Esophagus squamous epithelium (tissue), 5 donors: ENCODE measurements around the gene ATP5F1B. TPM values are rescaled to one million over a fixed set of nuclear protein-coding genes. Genes with fewer than 3 reads are reported as not detected.

Source experiments
- DNase-seq: peaks from one replicate; lab custom pipeline; 2025; lab: John Stamatoyannopoulos, UW
- H3K27ac ChIP-seq, 4 donors: fragments of 200-600 bp; sonication (generic); one replicate each; pipeline ENCODE4 v1.5.1; 2016 to 2019; ENCODE audit warnings: mild to moderate bottlenecking in 1 of 4
- H3K27me3 ChIP-seq, 4 donors: fragments of 200-600 bp; sonication (generic); 1 replicate in 3 of 4; 2 replicates in 1 of 4; pipeline versions ENCODE4 v1.5.1 to v1.6.0; 2017 to 2021; ENCODE audit warnings: antibody characterized with exemption in 1 of 4
- H3K36me3 ChIP-seq, 3 donors: fragments of 200-600 bp; sonication (generic); one replicate each; pipeline ENCODE4 v1.5.1; 2016 to 2019
- H3K4me1 ChIP-seq, 3 donors: fragments of 200-600 bp; sonication (generic); one replicate each; pipeline ENCODE4 v1.5.1; 2017 to 2019
- H3K4me3 ChIP-seq, 4 donors: fragments of 200-600 bp; sonication (generic); 1 replicate in 3 of 4; 2 replicates in 1 of 4; pipeline ENCODE4 v1.5.1; 2016 to 2019; ENCODE audit warnings: mild to moderate bottlenecking in 2 of 4, moderate library complexity in 1 of 4
- H3K9me3 ChIP-seq, 3 donors: fragments of 200-600 bp; sonication (generic); one replicate each; pipeline ENCODE4 v1.5.1; 2016 to 2019
- POLR2A ChIP-seq, 4 donors: fragments of 450-650 bp; IDR thresholded peaks; one replicate each; pipeline ENCODE4 v1.6.1; 2017; ENCODE audit warnings: antibody characterized with exemption in 4 of 4, mild to moderate bottlenecking in 4 of 4, moderate library complexity in 3 of 4
- WGBS, 2 donors: methylation state at CpG; one replicate each; pipeline ENCODE4 v1.1.5; 2018; 5-methylcytosine and 5-hydroxymethylcytosine counted together
- intact Hi-C: fragments of 100-400 bp; cut with DNase I; formaldehyde crosslinking; loops from one replicate; pipeline ENCODE4 v1.15.0; 2022
- total RNA-seq, 4 donors: library from RNA; depleted of rRNA; stranded (reverse); fragments of >200 nt; gene quantifications; one replicate each; pipeline ENCODE4 v1.1.0, GENCODE V29; 2016
- TF ChIP-seq, protein P1 (sequence below), 6 experiments: fragments of 450-650 bp in 4 of 6; fragments of 200-600 bp in 2 of 6; sonication (generic) in 2 of 6; IDR thresholded peaks; one replicate each; pipeline ENCODE4 v1.5.1; 2016 to 2019; ENCODE audit warnings: antibody characterized with exemption in 6 of 6, mild to moderate bottlenecking in 4 of 6, moderate library complexity in 4 of 6
- donor health status: DM: yes; HTN: yes; CAD: no.

Gene ATP5F1B
- total RNA-seq, 4 donors from 2014 or later = 337 to 726 (median 526) TPM

DNA sequence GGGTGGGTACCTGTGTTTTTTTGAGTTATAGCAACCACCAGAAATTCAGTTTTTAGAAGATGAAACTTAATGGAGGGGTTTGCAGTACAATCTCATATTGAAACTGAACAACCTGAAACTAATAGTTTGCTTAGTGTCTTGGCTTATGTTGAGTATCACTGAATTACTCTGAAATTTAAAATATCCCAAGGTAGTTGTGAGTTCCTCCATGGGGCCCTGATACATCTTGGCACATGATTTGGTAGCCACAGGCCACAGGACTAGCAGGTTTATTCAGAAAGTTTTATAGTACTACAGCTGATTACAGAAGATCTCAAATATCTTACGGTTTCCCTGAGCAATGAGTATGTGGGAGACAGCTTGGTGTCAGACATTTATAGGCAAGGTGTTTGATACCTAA, 31.9 kb upstream of the ATP5F1B start:
- peaks cover 0 to 47% (median 0%) of the 10 kb centered on the region in 3 donors for H3K36me3 ChIP-seq
- peaks cover 9 to 78% (median 31%) of the 10 kb centered on the region in 3 donors for H3K4me1 ChIP-seq
- no peak for DNase-seq
- H3K27me3 ChIP-seq = no peaks in the 10 kb centered on the region
- intact Hi-C loops = no loop called here
- H3K27ac ChIP-seq = no peak overlapping the region
- no peak for TF ChIP-seq POLR2A (IDR thresholded peaks at IDR 0.05)
- TF ChIP-seq, protein P1, sequence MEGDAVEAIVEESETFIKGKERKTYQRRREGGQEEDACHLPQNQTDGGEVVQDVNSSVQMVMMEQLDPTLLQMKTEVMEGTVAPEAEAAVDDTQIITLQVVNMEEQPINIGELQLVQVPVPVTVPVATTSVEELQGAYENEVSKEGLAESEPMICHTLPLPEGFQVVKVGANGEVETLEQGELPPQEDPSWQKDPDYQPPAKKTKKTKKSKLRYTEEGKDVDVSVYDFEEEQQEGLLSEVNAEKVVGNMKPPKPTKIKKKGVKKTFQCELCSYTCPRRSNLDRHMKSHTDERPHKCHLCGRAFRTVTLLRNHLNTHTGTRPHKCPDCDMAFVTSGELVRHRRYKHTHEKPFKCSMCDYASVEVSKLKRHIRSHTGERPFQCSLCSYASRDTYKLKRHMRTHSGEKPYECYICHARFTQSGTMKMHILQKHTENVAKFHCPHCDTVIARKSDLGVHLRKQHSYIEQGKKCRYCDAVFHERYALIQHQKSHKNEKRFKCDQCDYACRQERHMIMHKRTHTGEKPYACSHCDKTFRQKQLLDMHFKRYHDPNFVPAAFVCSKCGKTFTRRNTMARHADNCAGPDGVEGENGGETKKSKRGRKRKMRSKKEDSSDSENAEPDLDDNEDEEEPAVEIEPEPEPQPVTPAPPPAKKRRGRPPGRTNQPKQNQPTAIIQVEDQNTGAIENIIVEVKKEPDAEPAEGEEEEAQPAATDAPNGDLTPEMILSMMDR (IDR thresholded peaks at IDR 0.05) = no peak
- no peak overlapping the region for H3K4me3 ChIP-seq
- WGBS, 2 donors = 50 to 61% methylated on average over 1 of the region's 1 CpG
- H3K9me3 ChIP-seq = no peaks in the 10 kb centered on the region

DNA sequence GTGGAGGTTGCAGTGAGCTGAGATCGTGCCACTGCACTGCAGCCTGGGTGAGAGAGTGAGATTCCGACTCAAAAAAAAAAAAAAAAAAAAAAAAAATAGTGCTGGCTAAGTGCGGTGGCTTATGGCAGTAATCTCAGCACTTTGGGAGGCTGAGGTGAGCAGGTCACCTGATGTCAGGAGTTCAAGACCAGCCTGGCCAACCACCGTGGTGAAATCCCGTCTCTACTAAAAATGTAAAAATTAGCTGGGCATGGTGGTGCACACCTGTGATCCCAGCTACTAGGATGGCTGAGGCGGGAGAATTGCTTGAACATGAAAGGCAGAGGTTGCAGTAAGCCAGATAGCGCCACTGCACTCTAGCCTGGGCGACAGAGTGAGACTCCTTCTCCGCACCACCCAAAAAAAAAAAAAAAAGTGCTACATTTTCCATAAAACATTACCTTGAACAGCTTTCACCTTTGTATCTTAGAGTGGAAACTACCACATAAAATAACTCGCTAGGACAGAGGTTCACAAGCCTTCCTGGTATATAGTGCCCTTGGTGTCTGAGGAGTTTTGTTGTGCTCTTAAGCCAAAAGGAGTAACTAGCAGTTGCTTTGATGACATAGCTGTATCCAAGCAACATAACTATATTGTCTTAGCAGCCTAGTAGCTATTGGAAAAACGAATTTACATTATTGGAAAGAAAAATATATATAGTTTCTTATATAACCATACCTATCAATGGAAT, 31.2 kb upstream of the ATP5F1B start:
- intact Hi-C loops = no loop called here
- no peak for DNase-seq
- TF ChIP-seq, protein P1 (IDR thresholded peaks at IDR 0.05) = no peak
- no peak for TF ChIP-seq POLR2A (IDR thresholded peaks at IDR 0.05)
- WGBS, 2 donors = 74 to 77% methylated on average over 8 to 11 of the region's 11 CpGs
- H3K4me1 ChIP-seq = peaks cover 9 to 78% (median 24%) of the 10 kb centered on the region in 3 donors
- H3K27me3 ChIP-seq = no peaks in the 10 kb centered on the region
- no peaks in the 10 kb centered on the region for H3K9me3 ChIP-seq
- H3K4me3 ChIP-seq = no peak overlapping the region
- peaks cover 0 to 47% (median 0%) of the 10 kb centered on the region in 3 donors for H3K36me3 ChIP-seq
- no peak overlapping the region for H3K27ac ChIP-seq

DNA sequence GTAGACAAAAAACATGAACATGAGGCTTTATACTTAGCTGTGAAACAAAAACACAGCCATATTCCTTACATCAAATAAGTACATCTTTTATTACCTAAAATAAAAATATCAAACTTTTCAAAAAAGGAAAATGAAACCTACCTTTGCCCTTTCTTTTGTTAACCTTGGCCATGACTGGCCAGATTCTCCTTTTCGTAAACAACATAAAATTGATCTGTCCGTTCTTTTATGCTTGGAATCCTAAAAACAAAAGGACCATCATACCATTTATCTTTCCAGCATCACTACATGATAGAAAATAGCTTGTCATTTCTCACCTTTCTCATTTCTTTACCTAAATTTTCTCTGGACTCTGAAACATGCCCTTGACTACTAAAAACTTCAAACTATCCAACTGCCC, 25.8 kb upstream of the ATP5F1B start:
- intact Hi-C loops = no loop called here
- TF ChIP-seq POLR2A (IDR thresholded peaks at IDR 0.05) = no peak
- TF ChIP-seq, protein P1 (IDR thresholded peaks at IDR 0.05) = no peak
- no peak overlapping the region for H3K4me3 ChIP-seq
- H3K36me3 ChIP-seq = peaks cover 15 to 77% (median 22%) of the 10 kb centered on the region in 3 donors
- no peak overlapping the region for H3K27ac ChIP-seq
- peaks cover 4 to 46% (median 5%) of the 10 kb centered on the region in 3 donors for H3K4me1 ChIP-seq
- no peak for DNase-seq
- no peaks in the 10 kb centered on the region for H3K9me3 ChIP-seq
- WGBS, 2 donors = 87 to 88% methylated on average over 2 of the region's 2 CpGs
- no peaks in the 10 kb centered on the region for H3K27me3 ChIP-seq

DNA sequence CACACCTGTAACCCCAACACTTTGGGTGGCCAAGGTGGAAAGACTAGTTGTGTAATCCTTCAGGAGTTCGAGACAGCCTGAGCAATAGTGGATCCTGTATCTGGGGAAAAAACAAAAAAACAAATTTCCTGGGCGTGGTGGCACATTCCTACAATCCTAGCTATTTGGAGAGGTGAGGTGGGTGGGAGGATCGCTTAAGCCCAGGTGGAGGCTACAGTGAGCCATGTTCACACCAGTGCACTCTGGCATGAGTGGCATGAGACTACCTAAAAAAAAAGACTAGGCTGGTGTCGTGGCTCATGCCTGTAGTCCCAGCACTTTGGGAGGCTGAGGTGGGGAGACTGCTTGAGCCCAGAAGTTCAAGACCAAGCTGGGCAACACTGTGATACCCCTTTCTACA, 25.1 kb upstream of the ATP5F1B start:
- Histone ChIP-seq H3K36me3 (peaks cover 16 to 78% (median 22%) of the 10 kb centered on the region in 3 donors), H3K9me3 (no peaks in the 10 kb centered on the region), H3K27ac (no peak overlapping the region), H3K4me3 (no peak overlapping the region), H3K27me3 (no peaks in the 10 kb centered on the region), H3K4me1 (peaks cover 0 to 40% (median 2%) of the 10 kb centered on the region in 3 donors)
- 76 to 87% methylated on average over 4 of the region's 4 CpGs for WGBS, 2 donors
- no peak for TF ChIP-seq POLR2A (IDR thresholded peaks at IDR 0.05)
- TF ChIP-seq, protein P1 (IDR thresholded peaks at IDR 0.05) = no peak
- intact Hi-C loops = no loop called here
- DNase-seq = no peak

DNA sequence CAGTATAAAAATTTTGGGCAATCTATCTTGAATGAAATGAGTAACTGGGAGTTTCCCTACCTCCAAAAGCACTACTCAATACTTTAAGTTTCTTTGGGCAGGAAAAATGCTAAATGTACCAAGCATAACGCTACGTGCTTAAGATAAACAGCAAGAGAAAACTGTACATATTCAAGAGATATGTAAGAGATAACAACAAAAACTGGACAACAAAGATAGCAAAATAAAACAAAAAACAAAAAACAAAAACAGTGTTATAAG, 22.3 kb upstream of the ATP5F1B start:
- TF ChIP-seq POLR2A (IDR thresholded peaks at IDR 0.05) = no peak
- intact Hi-C loops = no loop called here
- Histone ChIP-seq H3K4me3 (no peak overlapping the region), H3K27me3 (no peaks in the 10 kb centered on the region), H3K27ac (no peak overlapping the region), H3K4me1 (peaks cover 0 to 25% (median 0%) of the 10 kb centered on the region in 3 donors), H3K9me3 (no peaks in the 10 kb centered on the region), H3K36me3 (peaks cover 24 to 99% (median 27%) of the 10 kb centered on the region in 3 donors)
- no peak for DNase-seq
- 79 to 93% methylated on average over 2 of the region's 2 CpGs for WGBS, 2 donors
